Activated CD4-positive, alpha-beta T cell treated with anti-CD3 and anti-CD28 coated beads, Interleukin-2, amount 50 U/mL, for 48 hours (primary cell): ENCODE measurements around the gene LEMD2.

Experiments
- DNase-seq, 2 experiments: peaks; one replicate each; pipeline ENCODE4 v3.0.0-alpha.2; 2020

LEMD2 gene

DNA sequence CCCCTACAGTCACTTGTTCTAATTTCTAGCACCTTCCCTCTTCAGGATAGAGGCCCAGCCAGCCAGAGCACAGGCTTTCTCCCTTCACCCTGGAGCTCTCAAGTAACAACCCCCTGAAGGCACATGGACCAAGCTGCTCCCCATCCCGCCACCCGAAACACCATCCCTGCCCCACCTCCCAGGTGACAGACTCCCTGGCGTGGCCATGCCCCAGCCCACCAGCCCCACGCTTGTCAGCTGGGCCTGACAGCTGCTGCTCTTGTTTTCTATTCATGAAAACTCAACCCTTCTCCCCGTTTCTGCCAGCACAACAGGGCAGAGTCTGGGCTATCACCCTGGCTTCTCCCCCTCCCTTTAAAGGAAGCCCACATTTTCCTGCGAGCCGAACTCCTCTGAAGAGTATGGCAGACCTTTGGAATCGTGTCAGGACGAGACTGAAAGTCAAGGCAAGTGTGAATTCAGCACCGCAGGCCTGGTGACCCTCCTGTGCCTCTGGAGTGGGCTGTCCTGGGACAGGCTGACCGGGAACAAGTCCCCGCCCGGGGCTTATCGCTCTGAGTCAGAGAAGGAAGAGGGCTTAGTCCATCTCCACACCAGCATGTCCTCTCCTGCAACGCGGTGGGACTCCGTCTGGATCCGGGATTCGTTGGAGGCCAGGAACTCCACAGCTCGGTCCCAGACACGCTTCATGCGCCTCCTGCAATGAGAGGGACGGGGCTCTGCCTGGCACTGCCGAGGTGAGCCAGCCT lies 16.7 kb downstream of the LEMD2 start:
- no peak for DNase-seq

DNA sequence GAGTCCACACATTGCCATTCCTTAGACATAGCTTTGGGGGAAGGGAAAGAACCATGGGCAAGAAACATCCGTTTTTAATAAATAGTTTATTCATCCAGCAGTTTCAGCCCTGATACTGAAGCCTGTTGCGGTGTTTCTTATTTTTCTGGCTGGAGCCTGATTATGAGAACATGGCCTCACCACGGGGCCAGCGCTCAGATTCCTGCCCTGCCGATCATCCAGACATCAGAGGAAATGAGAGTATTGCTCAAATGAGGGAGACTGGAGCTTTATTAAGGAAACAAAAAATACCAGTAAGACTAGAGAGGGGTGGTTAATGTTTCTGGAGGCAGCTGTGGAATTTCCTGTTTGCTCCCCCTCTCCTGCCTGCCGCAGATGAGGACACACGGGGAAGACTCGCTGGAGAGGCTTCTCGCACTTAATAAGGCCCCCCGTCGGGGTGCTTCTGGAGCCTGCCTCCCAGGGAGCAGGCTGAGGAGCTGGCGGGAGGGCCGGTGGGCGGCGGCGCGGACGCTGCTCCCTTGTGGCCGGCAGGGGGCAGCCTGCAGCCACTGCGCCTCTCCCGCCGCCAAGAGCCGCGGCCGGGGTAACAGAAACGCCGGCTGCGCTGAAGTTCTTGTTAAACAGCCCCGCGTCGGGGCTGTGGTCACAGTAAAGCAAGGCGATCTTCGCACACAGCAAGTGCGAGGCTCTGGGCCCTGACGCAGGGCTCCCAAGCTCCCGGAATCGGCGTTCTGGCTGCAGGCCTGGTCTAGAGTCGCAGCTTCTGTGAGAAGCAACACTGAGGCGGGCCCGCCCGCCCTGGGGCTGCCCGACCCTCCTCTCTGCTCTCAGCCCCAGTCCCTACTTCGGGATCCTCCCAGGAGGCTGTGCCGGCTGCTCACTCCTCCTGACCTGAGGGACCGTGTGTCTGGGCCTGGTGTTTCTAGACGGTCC lies 17.5 kb downstream of the LEMD2 start:
- peak; percentile 55 to 62 for DNase-seq

DNA sequence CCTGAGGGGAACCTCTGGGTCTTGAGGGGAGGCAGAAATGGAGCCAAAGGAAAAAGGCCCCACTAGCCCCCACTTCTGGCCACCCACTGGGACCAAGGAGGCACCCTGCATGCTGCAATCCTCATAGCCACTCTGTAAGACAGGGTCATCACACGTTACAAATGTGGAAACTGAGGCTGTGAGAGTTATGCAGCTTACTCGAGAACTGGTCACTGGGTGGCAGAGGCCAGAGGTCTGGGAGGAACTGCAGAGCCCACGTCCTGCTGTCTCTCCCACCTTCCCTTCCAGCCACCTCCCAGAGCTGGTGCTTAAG lies 18.1 kb downstream of the LEMD2 start:
- DNase-seq: no peak

DNA sequence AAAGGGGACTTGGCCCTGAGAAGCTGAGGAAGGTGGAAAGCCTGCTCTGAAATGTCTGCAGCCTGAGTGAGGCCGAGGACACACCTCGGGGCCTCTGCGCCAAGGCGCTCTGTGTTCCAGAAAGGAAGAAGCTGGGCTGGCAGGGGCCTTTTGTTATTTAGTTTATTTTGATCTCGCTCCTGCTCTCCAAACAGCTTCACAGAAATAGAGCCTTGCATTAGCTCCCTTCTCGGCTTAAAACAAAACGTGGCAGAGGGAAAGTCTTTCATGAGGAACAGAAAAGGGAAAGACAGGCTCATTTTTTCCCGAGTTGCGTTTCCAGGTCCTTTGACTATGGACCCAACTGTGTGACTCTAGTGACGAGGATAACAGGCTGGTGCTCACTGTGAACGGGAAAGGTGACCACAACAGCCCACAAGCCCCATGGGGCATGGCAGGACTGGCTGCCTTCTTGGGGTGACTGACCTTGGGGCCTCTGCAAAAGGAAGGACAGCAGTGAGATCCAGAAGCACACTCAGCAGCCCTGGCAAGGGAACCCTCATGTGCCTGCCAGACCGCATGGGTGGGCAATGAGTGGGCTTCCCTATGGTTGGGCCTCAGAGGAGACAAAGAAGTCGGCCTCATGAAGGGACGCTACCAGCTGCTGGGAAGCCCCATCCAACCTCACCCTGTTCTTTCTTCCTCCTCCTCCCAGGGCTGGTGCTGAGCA lies 18.7 kb downstream of the LEMD2 start:
- no peak for DNase-seq

DNA sequence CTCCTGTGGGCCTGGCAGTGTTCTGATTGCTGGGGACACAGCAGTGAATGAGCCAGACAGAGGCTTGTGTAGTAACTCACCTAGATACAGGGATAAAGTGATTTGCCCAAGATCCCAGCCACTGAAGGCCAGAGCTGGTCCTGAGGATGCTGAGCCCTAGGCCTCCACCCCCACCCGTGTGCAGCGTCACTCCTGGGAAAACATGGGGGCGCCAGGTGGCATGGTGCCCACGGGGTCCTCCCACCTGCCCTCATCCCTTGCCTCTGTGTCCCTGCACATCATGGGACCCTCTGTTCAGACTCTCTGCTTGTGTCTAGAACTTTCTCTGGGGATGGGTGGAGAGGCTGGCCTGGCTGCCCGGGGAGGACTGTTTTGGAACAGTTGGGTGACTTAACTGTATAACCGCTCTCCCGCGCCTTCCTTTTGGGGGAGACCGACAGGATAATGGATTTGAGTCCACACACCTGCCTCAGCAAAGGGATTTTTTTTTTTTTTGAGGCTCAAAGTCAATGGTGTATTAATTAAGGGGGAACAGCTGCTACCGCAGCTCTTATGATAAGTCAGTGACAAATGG lies 19.6 kb downstream of the LEMD2 start:
- no peak for DNase-seq

DNA sequence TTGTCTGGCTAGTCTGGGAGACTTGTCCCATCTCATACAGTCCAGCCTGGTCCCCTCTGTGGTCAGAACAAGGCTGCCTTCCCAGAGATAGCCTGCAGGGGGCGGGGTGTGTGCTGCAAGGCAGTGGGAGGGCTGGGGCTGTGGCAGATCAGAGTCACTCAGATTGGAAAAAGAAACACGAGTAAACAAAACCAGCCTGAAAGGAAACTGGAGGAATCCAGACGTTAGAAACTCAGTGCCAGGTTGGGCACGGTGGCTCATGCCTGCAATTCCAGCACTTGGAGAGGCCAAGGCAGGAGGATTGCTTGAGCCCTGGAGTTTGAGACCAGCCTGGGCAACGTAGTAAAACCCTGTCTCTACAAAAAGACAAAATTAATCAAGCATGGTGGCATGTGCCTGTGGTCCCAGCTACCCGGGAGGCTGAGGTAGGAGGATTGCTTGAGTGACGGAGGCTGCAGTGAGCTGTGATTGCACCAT lies 20.2 kb downstream of the LEMD2 start:
- DNase-seq: peak; percentile 85 to 86

DNA sequence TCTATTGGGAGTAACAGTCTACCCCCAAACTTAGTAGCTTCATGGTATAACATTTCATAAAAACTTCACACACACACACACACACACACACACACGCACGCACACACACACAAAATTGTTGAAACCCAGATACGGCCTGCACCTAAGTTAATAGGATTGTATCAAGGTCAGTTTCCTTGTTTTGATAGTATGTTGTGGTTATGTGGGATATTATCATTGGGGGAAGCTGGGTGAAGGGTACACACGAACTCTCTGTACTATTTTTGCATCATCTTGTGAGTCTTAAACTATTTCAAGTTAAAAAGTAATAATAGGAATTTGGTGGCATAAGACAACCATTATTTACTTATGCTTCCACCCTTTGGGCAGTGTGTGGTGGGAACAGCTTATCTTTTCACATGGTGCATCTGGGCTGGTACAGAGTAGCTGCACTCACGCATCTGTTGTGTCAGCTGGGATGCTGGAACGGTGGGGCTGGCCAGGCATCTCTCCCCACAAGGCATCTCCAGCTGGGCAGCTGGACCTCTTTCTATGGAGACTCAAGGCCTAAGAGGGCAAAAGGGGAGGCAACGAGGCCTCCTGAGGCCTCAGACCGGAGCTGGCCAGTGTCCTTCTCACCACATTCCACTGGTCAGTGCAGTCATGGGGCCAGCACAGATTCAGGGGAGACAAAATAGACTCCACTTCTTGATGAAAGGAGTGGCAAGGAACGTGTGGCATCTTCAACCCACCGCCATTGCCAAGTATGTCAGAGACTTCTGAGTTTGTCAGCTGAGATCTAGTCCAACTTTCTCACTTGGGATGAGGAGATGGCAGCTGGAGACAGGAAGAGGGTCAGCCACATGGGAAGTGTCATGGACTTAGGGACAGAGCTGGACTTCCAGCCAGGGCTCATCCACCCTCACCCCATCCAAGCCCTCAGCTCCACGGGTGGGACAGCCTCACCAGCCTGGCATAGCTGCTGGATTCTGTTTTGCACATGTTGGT lies 21.7 kb downstream of the LEMD2 start:
- DNase-seq: no peak

DNA sequence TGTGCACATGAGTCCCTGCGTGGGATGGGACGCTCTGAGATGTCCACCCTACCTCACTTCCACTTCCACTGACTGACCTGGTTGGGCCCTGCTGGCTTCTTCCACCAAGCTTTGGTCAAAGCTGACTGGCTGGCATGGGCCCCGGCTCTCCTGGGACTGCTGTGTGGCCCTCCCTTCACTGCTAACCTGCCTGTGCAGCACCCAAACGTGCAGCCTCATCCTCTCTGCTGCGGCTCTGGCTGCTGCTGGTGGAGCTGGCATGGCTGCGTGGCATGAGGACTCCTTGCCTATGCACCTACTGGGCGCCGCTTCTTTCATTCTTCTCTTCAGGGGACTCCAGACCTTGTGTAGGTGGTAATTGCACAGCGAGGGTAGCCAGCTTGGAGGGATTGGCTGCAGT lies 23.6 kb downstream of the LEMD2 start:
- DNase-seq: no peak

DNA sequence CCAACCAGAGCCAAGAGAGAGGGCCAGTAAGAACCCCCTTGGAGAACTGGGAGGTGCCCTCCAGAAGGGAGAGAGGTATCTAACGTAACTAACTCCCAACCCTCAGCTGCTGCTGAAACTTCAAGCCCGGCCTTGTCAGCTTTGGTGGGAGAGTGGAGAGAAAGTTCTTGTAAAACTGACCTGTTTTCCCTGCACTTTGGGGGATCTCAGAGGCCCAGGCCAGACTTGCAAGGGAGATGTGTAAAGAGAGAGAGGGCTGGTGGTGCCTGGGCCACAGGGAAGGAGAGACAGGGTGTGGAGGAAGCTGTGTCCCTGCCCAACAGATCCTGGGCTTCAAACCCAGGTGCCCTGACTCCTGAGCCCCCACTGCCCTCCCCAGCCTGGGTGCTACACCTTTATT lies 24.9 kb downstream of the LEMD2 start:
- DNase-seq: no peak

DNA sequence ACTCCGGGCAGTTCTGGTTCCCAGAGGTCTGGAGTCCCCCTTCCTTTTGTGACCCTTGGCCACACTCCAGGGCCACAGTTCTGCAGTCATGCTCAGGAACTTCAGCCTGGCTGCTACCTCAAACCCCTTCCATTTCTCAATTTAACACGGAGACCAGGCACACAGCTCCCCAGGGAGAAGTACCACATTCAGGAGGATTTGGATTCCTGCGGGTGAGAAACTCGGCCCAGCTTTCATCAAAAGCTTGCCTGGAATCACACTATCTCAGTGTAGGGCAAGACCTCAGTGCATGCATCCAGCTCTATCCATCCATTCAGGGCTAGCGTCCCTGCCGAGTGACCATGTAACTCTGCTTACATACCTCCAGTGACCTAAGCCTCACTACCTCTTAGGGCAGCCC lies 25.4 kb downstream of the LEMD2 start:
- no peak for DNase-seq

DNA sequence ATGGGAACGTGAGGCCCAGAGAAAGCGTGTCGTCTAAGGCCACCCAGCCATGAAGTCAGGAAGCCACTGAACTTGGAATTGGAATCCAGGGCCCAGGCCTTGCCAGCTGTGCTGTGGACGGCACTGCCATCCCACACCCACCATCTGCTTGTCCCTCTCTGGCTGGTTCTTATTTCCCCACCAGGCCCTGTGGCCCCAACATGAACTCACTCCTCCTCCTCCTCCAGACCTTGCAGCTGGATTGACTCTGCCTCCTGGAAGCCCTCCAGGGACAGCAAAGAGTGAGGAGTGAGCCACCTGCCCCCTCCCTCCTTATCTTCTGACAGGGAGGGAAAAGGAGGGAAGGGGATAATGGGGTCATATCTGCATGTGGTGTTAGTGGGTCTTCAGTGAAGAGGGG lies 26.2 kb downstream of the LEMD2 start:
- DNase-seq: no peak

DNA sequence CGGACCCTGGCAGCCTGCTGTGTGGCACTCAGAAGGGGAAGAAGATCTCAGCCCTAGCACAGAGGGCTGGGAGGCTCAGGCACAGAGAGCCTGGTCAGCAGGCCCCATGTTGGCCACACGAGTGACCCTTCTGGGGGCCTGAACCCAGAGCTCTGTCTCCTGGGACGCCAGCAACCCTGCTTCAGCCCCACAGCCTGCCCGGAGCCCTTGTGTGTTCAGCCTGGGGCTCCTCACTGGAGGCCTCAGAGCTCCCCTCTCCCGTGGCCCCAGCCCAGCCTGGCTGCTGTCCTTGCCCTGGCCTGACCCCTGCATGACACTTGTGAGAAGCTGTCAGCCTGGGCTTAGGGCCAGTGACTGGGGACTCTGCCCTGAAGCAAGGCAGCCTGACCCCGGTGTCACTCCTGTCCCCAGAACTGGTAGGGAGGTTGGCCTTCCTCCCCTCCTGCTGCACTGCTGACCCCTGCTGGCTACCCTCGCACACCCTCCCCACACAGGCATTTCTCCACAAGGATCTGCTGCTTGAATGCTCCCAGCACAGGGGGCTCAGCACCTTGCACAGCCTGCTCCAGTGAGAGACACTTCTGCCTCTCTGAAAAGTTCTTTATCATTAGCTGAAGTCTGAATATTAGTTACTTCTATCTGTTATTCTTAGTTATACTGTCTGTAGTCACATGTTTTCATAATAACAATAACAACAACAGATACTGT lies 26.9 kb downstream of the LEMD2 start:
- peak; percentile 51 to 61 for DNase-seq

DNA sequence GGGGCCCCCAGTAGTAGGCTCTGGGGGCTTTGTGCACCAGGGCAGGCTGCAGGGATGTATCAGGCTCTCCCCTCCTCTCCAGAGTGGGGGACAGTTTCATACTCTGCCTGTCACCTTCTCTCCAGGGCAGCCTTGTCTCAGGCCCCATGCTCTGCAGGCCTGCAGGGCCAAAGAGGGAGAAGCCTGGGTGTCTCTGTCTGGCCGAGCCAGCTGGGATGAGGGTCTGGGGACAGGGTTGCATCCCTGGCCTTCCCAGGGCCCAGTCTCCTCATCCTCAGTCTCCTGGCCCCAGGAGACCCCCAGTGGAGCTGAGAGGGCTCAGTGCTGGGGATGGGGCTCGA lies 27.4 kb downstream of the LEMD2 start:
- no peak for DNase-seq

DNA sequence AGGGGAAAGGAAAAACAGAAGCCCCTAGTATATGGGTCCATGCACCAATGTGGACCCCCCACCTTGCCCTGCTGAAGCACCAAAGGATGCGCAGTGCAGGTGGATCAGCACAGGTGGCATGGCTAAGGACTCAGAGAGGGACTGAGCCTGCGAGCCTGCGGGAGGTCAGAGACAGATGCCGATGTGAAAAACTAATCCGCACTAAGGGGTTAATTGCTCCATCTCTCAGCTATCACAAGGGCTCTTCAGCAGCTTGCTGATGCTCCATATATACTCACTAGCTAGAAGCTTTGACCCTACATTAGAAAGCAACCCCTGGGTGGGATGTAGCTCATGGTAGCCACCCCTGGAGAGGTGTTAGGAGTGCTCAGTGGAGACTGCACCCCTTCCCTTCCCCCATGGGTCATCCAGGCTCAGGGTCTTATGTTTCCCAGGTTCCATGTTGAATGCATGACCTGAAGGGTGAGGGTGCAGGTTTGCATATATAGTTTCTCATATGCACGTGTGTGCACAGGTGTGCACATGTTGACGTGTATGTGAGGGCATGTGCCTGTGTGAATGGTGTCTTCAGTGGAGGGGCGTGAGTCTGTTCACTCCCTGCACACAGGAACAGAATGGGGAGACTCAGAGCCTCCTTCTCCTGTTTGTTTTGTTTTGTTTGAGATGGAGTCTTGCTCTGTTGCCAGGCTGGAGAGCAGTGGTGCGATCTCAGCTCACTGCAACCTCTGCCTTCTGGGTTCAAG lies 28.9 kb downstream of the LEMD2 start:
- no peak for DNase-seq

DNA sequence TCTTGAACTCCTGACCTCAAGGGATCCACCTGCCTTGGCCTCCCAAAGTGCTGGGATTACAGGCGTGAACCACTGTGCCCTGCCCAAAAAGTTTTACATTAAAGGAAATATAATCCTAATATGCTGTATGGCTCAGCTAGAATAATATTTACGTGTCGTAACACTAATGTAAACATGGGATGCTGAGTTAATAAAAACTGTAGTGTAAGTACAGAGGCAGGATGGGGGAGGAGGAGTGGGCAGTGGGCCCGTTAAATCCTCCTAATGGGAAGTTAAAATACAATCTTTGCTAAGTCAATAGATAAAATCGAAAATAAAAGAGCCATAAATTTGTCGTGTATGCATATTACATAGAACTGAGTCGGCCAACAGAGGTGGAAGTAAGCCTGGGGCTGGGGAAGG lies 30.1 kb downstream of the LEMD2 start:
- DNase-seq: no peak

DNA sequence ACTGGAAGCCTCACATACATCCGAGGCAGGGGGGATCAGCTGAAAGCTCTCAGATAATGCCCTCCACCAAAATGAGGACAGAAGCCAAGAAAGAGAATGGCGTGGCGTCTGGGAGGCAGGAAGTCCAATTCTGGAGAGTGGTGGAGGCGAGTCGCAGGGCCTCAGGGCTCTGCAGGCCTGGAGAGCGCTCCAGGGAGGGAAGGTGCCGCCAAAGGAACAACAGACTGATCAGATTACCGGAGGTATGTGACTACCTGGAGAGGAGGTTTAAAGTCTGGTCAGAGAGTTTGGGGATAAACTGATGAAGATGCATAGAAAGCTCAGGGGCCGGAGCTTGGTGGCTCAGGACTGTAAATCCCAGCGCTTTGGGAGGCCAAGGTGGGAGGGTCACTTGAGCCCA lies 31.0 kb downstream of the LEMD2 start:
- no peak for DNase-seq

DNA sequence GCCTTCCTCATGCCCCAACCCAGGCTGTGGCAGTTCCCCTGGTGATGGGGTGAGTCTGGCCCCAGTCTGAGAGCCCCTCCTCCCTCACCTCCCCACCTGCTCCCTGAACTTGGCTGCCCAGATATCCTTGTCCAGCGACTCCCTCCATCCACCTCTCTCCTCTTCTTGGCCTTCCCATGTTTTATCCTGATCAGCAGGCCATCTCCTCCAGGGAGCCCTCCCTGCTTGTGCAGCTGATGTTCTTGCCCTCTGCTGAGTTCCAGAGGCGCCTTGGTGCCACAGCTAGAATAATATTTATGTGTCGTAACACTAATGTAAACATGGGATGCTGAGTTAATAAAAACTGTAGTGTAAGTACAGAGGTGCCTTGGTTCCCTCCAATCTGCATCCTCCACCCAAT lies 31.8 kb downstream of the LEMD2 start:
- no peak for DNase-seq

DNA sequence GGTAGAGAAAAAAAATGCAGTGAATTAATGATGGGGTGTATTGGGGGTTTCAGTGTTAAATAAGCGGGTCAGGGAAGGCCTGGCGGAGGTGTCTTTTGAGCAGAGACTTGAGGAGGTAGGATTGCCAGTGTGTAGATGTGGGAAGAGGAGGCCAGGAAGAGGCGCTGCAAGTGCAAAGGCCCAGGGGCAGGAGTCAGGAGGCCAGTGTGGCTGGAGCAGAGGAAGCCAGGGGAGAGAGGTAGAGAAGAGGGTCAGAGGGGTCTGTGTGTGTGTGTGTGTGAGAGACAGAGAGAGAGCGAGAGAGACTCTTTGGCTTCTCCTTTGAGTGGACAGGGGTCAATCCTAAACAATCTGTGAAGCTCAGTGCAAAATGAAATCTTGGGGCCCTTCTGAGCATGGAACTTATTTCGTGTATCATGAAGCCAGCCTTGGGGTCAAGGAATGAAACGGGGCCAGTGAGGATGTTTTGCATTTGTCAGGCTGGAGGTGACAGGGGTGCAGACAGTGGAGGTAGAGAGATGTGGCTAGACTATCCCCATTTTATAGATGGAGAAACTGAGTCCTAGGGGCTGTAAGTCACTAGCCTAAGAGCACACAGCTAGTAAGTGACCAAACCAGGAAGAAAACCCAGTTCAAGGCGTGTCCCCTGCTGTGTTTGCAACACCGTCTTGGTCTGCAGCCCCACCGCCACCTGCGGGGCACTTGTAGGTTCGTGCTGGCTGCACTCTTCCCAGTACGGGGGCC lies 32.5 kb downstream of the LEMD2 start:
- no peak for DNase-seq

DNA sequence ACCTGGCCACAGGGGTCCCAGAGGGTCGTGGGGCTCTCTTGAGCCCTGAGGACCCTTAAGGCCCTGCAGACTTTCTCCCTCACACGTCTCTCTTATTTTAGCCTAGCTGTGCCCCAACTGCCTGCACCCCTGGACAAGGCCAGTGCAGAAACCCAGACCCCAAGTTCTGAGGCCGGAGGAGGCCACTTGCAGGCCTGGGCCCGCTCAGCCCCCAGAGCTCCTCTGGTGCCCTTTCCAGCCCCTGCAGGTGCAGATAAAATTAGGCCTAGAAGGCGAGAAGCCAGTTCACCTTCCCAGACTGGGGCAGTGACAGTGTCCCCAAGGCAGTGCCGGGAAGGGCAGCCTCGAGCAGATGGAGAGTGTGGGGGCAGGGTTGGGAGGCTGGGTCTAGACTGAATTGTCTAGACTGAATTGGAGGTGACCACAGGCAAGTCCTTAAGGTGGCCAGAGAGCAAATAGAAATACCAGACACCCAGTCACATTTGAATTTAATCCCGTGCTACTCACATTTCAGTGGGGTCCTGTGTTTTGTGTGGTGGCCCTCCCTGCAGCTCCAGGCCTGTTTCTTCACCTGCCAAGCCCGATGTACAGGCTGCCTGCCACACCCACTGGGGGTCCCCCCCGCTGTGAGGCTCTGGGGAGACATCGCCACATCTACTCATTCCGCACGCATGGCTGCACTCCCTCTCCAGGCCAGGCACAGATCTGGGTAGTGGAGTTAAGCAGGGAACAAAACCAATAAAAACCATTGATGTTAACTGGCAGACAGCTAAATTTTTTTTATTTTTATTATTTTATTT lies 33.7 kb downstream of the LEMD2 start:
- no peak for DNase-seq
